Liver (tissue), 9 donors: Measurements from ENCODE around the gene LSR. TPM values are rescaled to one million over a fixed set of nuclear protein-coding genes. Genes with fewer than 3 reads are reported as not detected.

ENCODE experiments used
- DNase-seq: peaks from one replicate; pipeline ENCODE4 v3.0.0-alpha.2; 2017; ENCODE audit warnings: low spot score
- H3K27ac ChIP-seq, 2 donors: one replicate each; pipeline ENCODE4 v1.7.0; 2013; ENCODE audit warnings: inconsistent platforms in 2 of 2, low read length in 2 of 2, control low read depth in 1 of 2, low read depth in 1 of 2, mild to moderate bottlenecking in 1 of 2
- H3K27me3 ChIP-seq, 4 donors: one replicate each; pipeline versions ENCODE4 v1.6.1 to v1.7.0; 2013; ENCODE audit warnings: low read length in 3 of 4, inconsistent platforms in 1 of 4, mild to moderate bottlenecking in 1 of 4, moderate library complexity in 1 of 4; ENCODE audit not compliant: control insufficient read depth in 4 of 4, insufficient read depth in 4 of 4
- H3K36me3 ChIP-seq, 4 donors: one replicate each; pipeline versions ENCODE4 v1.6.1 to v1.7.0; 2013; ENCODE audit warnings: low read length in 3 of 4, mild to moderate bottlenecking in 3 of 4, low read depth in 1 of 4, moderate library complexity in 1 of 4; ENCODE audit not compliant: control insufficient read depth in 4 of 4, insufficient read depth in 3 of 4
- H3K4me1 ChIP-seq, 4 donors: one replicate each; pipeline versions ENCODE4 v1.6.1 to v1.7.0; 2013; ENCODE audit warnings: low read length in 3 of 4, mild to moderate bottlenecking in 3 of 4, moderate library complexity in 1 of 4; ENCODE audit not compliant: control insufficient read depth in 4 of 4, insufficient read depth in 4 of 4
- H3K4me3 ChIP-seq, 3 donors: one replicate each; pipeline versions ENCODE4 v1.6.1 to v1.7.0; 2013; ENCODE audit warnings: low read length in 3 of 3, control low read depth in 1 of 3, low read depth in 1 of 3, mild to moderate bottlenecking in 1 of 3
- H3K9ac ChIP-seq, 2 donors: one replicate each; pipeline ENCODE4 v1.7.0; 2013; ENCODE audit warnings: low read length in 2 of 2, mild to moderate bottlenecking in 2 of 2, moderate library complexity in 2 of 2, control low read depth in 1 of 2, low read depth in 1 of 2
- H3K9me3 ChIP-seq, 4 donors: one replicate each; pipeline versions ENCODE4 v1.6.1 to v1.7.0; 2013; ENCODE audit warnings: low read length in 3 of 4; ENCODE audit not compliant: control insufficient read depth in 4 of 4
- ATF3 ChIP-seq: IDR thresholded peaks from 2 replicates; pipeline ENCODE4 v1.6.1; 2016; ENCODE audit warnings: antibody characterized with exemption
- CTCF ChIP-seq: fragments of 150-350 bp; IDR thresholded peaks from 2 replicates; pipeline ENCODE4 v1.5.1; 2017; ENCODE audit warnings: improper control_type of control experiment, low read depth, low read length; ENCODE audit not compliant: missing input control
- EGR1 ChIP-seq, 2 donors: IDR thresholded peaks; 2 replicates each; pipeline ENCODE4 v1.6.1; 2016 to 2018; ENCODE audit warnings: antibody characterized with exemption in 2 of 2, low read depth in 2 of 2
- FOXA1 ChIP-seq: IDR thresholded peaks from 2 replicates; pipeline ENCODE4 v1.6.1; 2016; ENCODE audit warnings: antibody characterized with exemption
- FOXA2 ChIP-seq: IDR thresholded peaks from 2 replicates; pipeline ENCODE4 v1.6.1; 2016; ENCODE audit warnings: antibody characterized with exemption
- GABPA ChIP-seq, 2 donors: IDR thresholded peaks in 1 of 2; conservative IDR thresholded peaks in 1 of 2; 2 replicates each; pipeline ENCODE4 v1.6.1; 2016; ENCODE audit warnings: antibody characterized with exemption in 2 of 2, mild to moderate bottlenecking in 1 of 2, moderate library complexity in 1 of 2
- HNF4A ChIP-seq, 2 donors: conservative IDR thresholded peaks; 2 replicates each; pipeline ENCODE4 v1.6.1; 2016; ENCODE audit warnings: antibody characterized with exemption in 2 of 2, mild to moderate bottlenecking in 2 of 2
- HNF4G ChIP-seq: IDR thresholded peaks from 2 replicates; pipeline ENCODE4 v1.6.1; 2016; ENCODE audit warnings: antibody characterized with exemption
- JUND ChIP-seq, 2 donors: IDR thresholded peaks; 2 replicates each; pipeline ENCODE4 v1.6.1; 2016; ENCODE audit warnings: antibody characterized with exemption in 2 of 2
- MAX ChIP-seq: IDR thresholded peaks from 2 replicates; pipeline ENCODE4 v1.6.1; 2016; ENCODE audit warnings: antibody characterized with exemption
- NR2F2 ChIP-seq: IDR thresholded peaks from 2 replicates; pipeline ENCODE4 v1.6.1; 2016; ENCODE audit warnings: antibody characterized with exemption
- RAD21 ChIP-seq, 2 donors: IDR thresholded peaks; 2 replicates each; pipeline ENCODE4 v1.6.1; 2016; ENCODE audit warnings: antibody characterized with exemption in 2 of 2, mild to moderate bottlenecking in 2 of 2
- REST ChIP-seq: IDR thresholded peaks from 2 replicates; pipeline ENCODE4 v1.6.1; 2016; ENCODE audit warnings: antibody characterized with exemption, mild to moderate bottlenecking
- RXRA ChIP-seq, 2 donors: IDR thresholded peaks; 2 replicates each; pipeline ENCODE4 v1.6.1; 2017 to 2018; ENCODE audit warnings: antibody characterized with exemption in 2 of 2, mild to moderate bottlenecking in 1 of 2
- SP1 ChIP-seq: IDR thresholded peaks from 2 replicates; pipeline ENCODE4 v1.6.1; 2018; ENCODE audit warnings: antibody characterized with exemption, mild to moderate bottlenecking
- TAF1 ChIP-seq: conservative IDR thresholded peaks from 2 replicates; pipeline ENCODE4 v1.6.1; 2016; ENCODE audit warnings: antibody characterized with exemption, mild to moderate bottlenecking
- YY1 ChIP-seq: IDR thresholded peaks from 2 replicates; pipeline ENCODE4 v1.6.1; 2016; ENCODE audit warnings: antibody characterized with exemption, mild to moderate bottlenecking
- ZBTB33 ChIP-seq: IDR thresholded peaks from 2 replicates; pipeline ENCODE4 v1.6.1; 2016; ENCODE audit warnings: antibody characterized with exemption
- WGBS: extraction: QIAGEN DNeasy Blood & Tissue Kit; methylation state at CpG from one replicate; pipeline ENCODE4 v1.1.7; 2013; 5-methylcytosine and 5-hydroxymethylcytosine counted together
- polyA plus RNA-seq, 2 donors: library from polyadenylated mRNA; stranded (reverse) in 1 of 2; unstranded in 1 of 2; fragments of 200-250 nt in 1 of 2; fragments of >200 nt in 1 of 2; fragmentation: Nextera tagmentation in 1 of 2; extraction: Ambion mirVana in 1 of 2; gene quantifications; one replicate each; pipeline versions ENCODE4 v1.2.1 to v1.2.3, GENCODE V29; 2013 to 2015
- total RNA-seq, 2 donors: library from RNA; depleted of rRNA; stranded (reverse); fragments of >200 nt; gene quantifications; one replicate each; pipeline ENCODE4 v1.2.3, GENCODE V29; 2014
- donor health status: healthy.
- donor health status: healthy.
- donor health status: healthy.
- donor health status: healthy.
- donor health status: healthy.

Gene LSR
- total and polyA plus RNA-seq, 4 donors = 33.7 to 150 (median 48.0) TPM

GRCh38 chr19:35217649-35217990 is 31.2 kb upstream of the LSR start:
- no peak overlapping the region for H3K9ac ChIP-seq
- TF ChIP-seq FOXA2 (no peak), EGR1 (IDR thresholded peaks at IDR 0.05; ENCODE audit: low read depth in 2 of 2) (no peak), RXRA (IDR thresholded peaks at IDR 0.05) (no peak), ATF3 (no peak), RAD21 (IDR thresholded peaks at IDR 0.05) (no peak), MAX (no peak), FOXA1 (no peak), TAF1 (no peak), GABPA (IDR thresholded peaks at IDR 0.05 in 1 of 2, conservative IDR thresholded peaks at IDR 0.05 in 1 of 2) (no peak), ZBTB33 (no peak), NR2F2 (no peak), JUND (IDR thresholded peaks at IDR 0.05) (no peak), REST (no peak), CTCF (no peak), SP1 (no peak), HNF4A (conservative IDR thresholded peaks at IDR 0.05) (no peak), YY1 (no peak), HNF4G (no peak)
- no peaks in the 10 kb centered on the region for H3K36me3 ChIP-seq
- no peak overlapping the region for H3K4me3 ChIP-seq
- DNase-seq = no peak
- H3K9me3 ChIP-seq = no peaks in the 10 kb centered on the region
- no peak overlapping the region for H3K27ac ChIP-seq
- H3K4me1 ChIP-seq = peaks cover 0 to 3% (median 0%) of the 10 kb centered on the region in 4 donors
- H3K27me3 ChIP-seq = no peaks in the 10 kb centered on the region

- no peak overlapping the region for H3K4me3 ChIP-seq
- TF ChIP-seq FOXA1 (no peak), RAD21 (IDR thresholded peaks at IDR 0.05) (no peak), MAX (no peak), JUND (IDR thresholded peaks at IDR 0.05) (no peak), YY1 (no peak), NR2F2 (no peak), REST (no peak), TAF1 (no peak), HNF4G (no peak), GABPA (IDR thresholded peaks at IDR 0.05 in 1 of 2, conservative IDR thresholded peaks at IDR 0.05 in 1 of 2) (no peak), SP1 (no peak), FOXA2 (no peak), ATF3 (no peak), RXRA (IDR thresholded peaks at IDR 0.05) (no peak)
Observed at GRCh38 chr19:35219008-35219407, 29.8 kb upstream of the LSR start.

More at GRCh38 chr19:35219008-35219407, 29.8 kb upstream of the LSR start:
- no peaks in the 10 kb centered on the region for H3K36me3 ChIP-seq
- no peaks in the 10 kb centered on the region for H3K4me1 ChIP-seq
- no peaks in the 10 kb centered on the region for H3K9me3 ChIP-seq
- DNase-seq = no peak
- no peak overlapping the region for H3K27ac ChIP-seq
- no peaks in the 10 kb centered on the region for H3K27me3 ChIP-seq
- 88% methylated on average over 1 of the region's 1 CpG for WGBS
- H3K9ac ChIP-seq = no peak overlapping the region
